ENCODE data around the gene HOXC11. TPM values are rescaled to one million over a fixed set of nuclear protein-coding genes. Genes with fewer than 3 reads are reported as not detected.

The HOXC11 gene
- total and polyA plus RNA-seq, 2 experiments from 2014 or later, result not detected

DNA sequence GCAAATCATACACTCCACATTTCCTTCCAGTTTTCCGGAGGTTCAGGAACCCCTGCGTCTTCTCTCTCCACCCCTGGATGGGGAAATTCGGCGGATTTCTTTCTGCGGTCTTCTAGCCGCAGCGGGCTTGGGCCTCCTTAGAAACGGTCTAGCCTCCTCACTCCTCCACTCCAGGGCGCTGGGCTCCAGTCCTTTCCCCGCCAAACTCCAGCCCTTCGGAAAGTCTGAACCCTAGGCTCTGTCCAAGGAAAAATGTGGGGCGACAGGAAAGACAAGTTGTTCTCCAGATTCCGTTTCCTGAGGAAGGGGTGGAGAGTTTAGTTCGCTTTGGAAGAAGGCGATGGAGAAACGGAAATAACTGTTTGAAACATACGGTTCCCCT, 10.6 kb downstream of the HOXC11 start:
- Histone ChIP-seq H3K27ac (ENCODE audit: low read depth) (no peak overlapping the region), H2AFZ (no peak overlapping the region), H3K79me2 (replicated peaks; ENCODE audit: insufficient read depth) (no peaks in the 10 kb centered on the region), H3F3A (replicated peaks; ENCODE audit: low read depth) (peaks cover 50% of the 10 kb centered on the region), H3K4me1 (ENCODE audit: insufficient read depth) (peaks cover 53% of the 10 kb centered on the region), H3K9me2 (ENCODE audit: insufficient read depth) (no peaks in the 10 kb centered on the region), H3K36me3 (ENCODE audit: insufficient read depth) (no peaks in the 10 kb centered on the region), H3K4me2 (peak overlapping the region; percentile 41; the same call in 1 of the 2 replicates), H4K20me1 (replicated peaks; ENCODE audit: insufficient read depth) (peaks cover 37% of the 10 kb centered on the region), H3K4me3 (0 out of 2 replicates have a peak overlapping the region, but pooled peaks have one; percentile 2), H3K27me3 (ENCODE audit: insufficient read depth) (peaks cover 98% of the 10 kb centered on the region)
- no peak overlapping the region for H3K4me3 Mint-ChIP-seq
- TF ChIP-seq REST (IDR thresholded peaks at IDR 0.05; ENCODE audit: unreplicated experiment) (no peak), EZH2phosphoT487 (IDR thresholded peaks at IDR 0.05; ENCODE audit: unreplicated experiment) (peak; percentile 42), ZNF114 (CRISPR knock-in tag; IDR thresholded peaks at IDR 0.05) (no peak), STAT1 (IDR thresholded peaks at IDR 0.05; ENCODE audit: unreplicated experiment) (no peak)
- H3K27me3 Mint-ChIP-seq (ENCODE audit: insufficient read depth, low read depth, poor library complexity), result peaks cover 100% of the 10 kb centered on the region
- no peaks in the 10 kb centered on the region; the same call in 2 of the 3 replicates for H3K36me3 Mint-ChIP-seq (ENCODE audit: low read depth)
- peaks cover 31% of the 10 kb centered on the region for H3K4me1 Mint-ChIP-seq
- DNase-seq (ENCODE audit: low spot score), result peak; percentile 58
- H3K27ac Mint-ChIP-seq, result no peak overlapping the region
- no peak for ATAC-seq
- H3K9me3 Mint-ChIP-seq, result peaks cover 5% of the 10 kb centered on the region; the same call in 2 of the 3 replicates

DNA sequence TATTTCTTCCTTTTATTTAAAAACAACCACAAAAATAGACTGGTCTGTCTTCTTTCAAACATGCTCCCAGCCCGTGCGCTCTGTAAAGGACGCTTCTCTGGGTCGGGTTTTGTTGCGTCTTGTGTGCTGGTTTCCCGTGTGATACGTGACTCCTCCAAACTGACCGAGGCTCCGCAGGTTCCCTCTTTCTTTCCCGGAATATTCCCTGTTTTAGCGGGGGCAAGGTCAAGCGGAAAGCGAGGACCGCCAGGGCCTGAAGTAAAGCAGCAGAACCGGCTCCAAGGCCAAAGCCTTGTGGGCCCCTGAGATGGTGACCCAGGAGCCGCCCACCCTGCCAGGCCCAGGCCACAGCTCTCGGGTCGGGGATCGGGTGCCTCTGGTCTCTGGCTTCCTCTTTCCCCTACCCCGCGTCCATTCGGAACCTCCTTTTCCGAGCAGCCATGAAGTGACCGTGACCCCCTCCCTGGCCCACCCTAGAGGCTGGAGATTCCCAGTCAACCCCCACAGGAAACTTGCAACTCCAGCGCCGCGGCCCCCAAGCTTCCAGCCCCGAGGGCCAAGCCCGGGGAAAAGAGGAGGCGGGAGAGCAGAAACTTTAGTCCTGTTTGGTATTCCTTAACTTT, 11.1 kb downstream of the HOXC11 start:
- Histone ChIP-seq H3K27me3 (ENCODE audit: insufficient read depth) (peaks cover 98% of the 10 kb centered on the region), H3K4me2 (peak overlapping the region; percentile 62; the same call in 1 of the 2 replicates), H3K4me3 (0 out of 2 replicates have a peak overlapping the region, but pooled peaks have one; percentile 2), H3K27ac (ENCODE audit: low read depth) (no peak overlapping the region), H2AFZ (no peak overlapping the region), H3K4me1 (ENCODE audit: insufficient read depth) (peaks cover 53% of the 10 kb centered on the region), H4K20me1 (replicated peaks; ENCODE audit: insufficient read depth) (peaks cover 40% of the 10 kb centered on the region), H3K36me3 (ENCODE audit: insufficient read depth) (no peaks in the 10 kb centered on the region), H3K9me2 (ENCODE audit: insufficient read depth) (no peaks in the 10 kb centered on the region), H3K79me2 (replicated peaks; ENCODE audit: insufficient read depth) (no peaks in the 10 kb centered on the region), H3F3A (replicated peaks; ENCODE audit: low read depth) (peaks cover 48% of the 10 kb centered on the region)
- H3K4me3 Mint-ChIP-seq, result 0 out of 3 replicates have a peak overlapping the region, but pooled peaks have one; percentile 26
- H3K27ac Mint-ChIP-seq, result no peak overlapping the region
- H3K4me1 Mint-ChIP-seq, result peaks cover 27% of the 10 kb centered on the region
- H3K9me3 Mint-ChIP-seq, result peaks cover 5% of the 10 kb centered on the region; the same call in 2 of the 3 replicates
- no peaks in the 10 kb centered on the region; the same call in 2 of the 3 replicates for H3K36me3 Mint-ChIP-seq (ENCODE audit: low read depth)
- DNase-seq (ENCODE audit: low spot score) (no peak), ATAC-seq (peak; percentile 2; the same call in 1 of the 3 replicates)
- H3K27me3 Mint-ChIP-seq (ENCODE audit: insufficient read depth, low read depth, poor library complexity), result peaks cover 100% of the 10 kb centered on the region
- TF ChIP-seq EZH2 (IDR thresholded peaks at IDR 0.05; ENCODE audit: low read depth, unreplicated experiment) (peak; percentile 95), REST (IDR thresholded peaks at IDR 0.05; ENCODE audit: unreplicated experiment) (no peak), ZNF114 (CRISPR knock-in tag; IDR thresholded peaks at IDR 0.05) (no peak), ETS1 (IDR thresholded peaks at IDR 0.05) (no peak), EZH2phosphoT487 (IDR thresholded peaks at IDR 0.05; ENCODE audit: unreplicated experiment) (peak; percentile 38)

Data from GM23338 (cell line).